ENCODE data around the gene DMAP1.

GRCh38 chr1:44217809-44218410, 4.6 kb downstream of the DMAP1 start:
- peak; percentile 90 for TF ChIP-seq CTCF (IDR thresholded peaks at IDR 0.05; ENCODE audit: low read length)
- TF ChIP-seq EZH2 (optimal IDR thresholded peaks at IDR 0.05; ENCODE audit: low read depth, low read length), result no peak
- TF ChIP-seq EZH2phosphoT487 (IDR thresholded peaks at IDR 0.05; ENCODE audit: low read length), result no peak

Data from MM.1S (cell line).